Gastrocnemius medialis (tissue), 4 donors: ENCODE results near the gene ATG7.

Experiments
- CTCF ChIP-seq, 5 experiments: fragments of 450-650 bp in 3 of 5; fragments of 200-600 bp in 2 of 5; sonication (generic) in 2 of 5; IDR thresholded peaks in 4 of 5; conservative IDR thresholded peaks in 1 of 5; 1 replicate in 4 of 5; 2 replicates in 1 of 5; pipeline ENCODE4 v1.5.1; 2016 to 2019; ENCODE audit warnings: antibody characterized with exemption in 5 of 5, mild to moderate bottlenecking in 3 of 5, moderate library complexity in 3 of 5
- POLR2A ChIP-seq, 2 donors: fragments of 450-650 bp; IDR thresholded peaks; one replicate each; pipeline ENCODE4 v1.6.1; 2017; ENCODE audit warnings: antibody characterized with exemption in 2 of 2, mild to moderate bottlenecking in 2 of 2, moderate library complexity in 2 of 2

DNA sequence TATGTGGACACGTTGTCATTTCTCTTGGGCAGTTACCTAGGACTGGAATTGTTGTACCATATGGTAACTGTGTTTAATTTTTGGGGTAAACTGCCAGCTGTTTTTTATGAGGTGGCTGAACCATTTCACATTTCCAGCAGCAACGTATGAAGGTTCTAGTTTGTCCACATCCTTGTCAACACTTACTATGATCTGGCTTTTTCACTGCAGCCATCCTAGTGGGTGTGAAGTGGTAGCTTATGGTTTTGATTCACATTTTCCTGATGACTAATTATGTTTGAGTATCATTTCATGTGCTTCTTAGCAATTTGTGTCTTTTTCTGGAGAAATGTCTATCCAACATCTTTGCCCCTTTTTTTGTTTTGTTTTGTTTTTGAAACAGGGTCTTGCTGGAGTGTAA is 275.3 kb downstream of the ATG7 start:
- TF ChIP-seq CTCF (IDR thresholded peaks at IDR 0.05 in 4 of 5, conservative IDR thresholded peaks at IDR 0.05 in 1 of 5) = no peak
- TF ChIP-seq POLR2A (IDR thresholded peaks at IDR 0.05) = no peak
